Kidney epithelial cell (primary cell): ENCODE measurements around the gene PODXL2. TPM values are rescaled to one million over a fixed set of nuclear protein-coding genes. Genes with fewer than 3 reads are reported as not detected.

Experiments used
- DNase-seq: peaks from one replicate; pipeline ENCODE4 v3.0.0-alpha.2; 2010; ENCODE audit warnings: low read depth
- H3K27me3 ChIP-seq: 2 replicates; pipeline ENCODE4 v1.6.0; 2011; ENCODE audit warnings: low read length; ENCODE audit not compliant: control insufficient read depth, insufficient read depth
- H3K36me3 ChIP-seq: 2 replicates; pipeline ENCODE4 v1.5.1; 2011; ENCODE audit warnings: low read length; ENCODE audit not compliant: control insufficient read depth, insufficient read depth
- H3K4me3 ChIP-seq: 2 replicates; pipeline ENCODE4 v1.5.1; 2011; ENCODE audit warnings: low read depth, mild to moderate bottlenecking, control low read depth, low read length
- CTCF ChIP-seq: IDR thresholded peaks from 2 replicates; pipeline ENCODE4 v1.5.1; 2011; ENCODE audit warnings: mild to moderate bottlenecking, moderate library complexity, low read length, control low read depth, inconsistent platforms; ENCODE audit not compliant: insufficient read depth, poor library complexity, severe bottlenecking
- total RNA-seq: library from RNA; depleted of rRNA; stranded (reverse); fragments of >200 nt; gene quantifications from 2 replicates; pipeline ENCODE4 v1.2.3, GENCODE V29; 2015

Gene PODXL2
- total RNA-seq, 1 donor from 2014 or later: 69.5 TPM

- DNase-seq: no peak
- no peaks in the 10 kb centered on the region for H3K27me3 ChIP-seq
- peaks cover 1% of the 10 kb centered on the region for H3K36me3 ChIP-seq
- no peak for TF ChIP-seq CTCF
- no peak overlapping the region for H3K4me3 ChIP-seq
Observed at GRCh38 chr3:127587876-127588275, 41.1 kb upstream of the PODXL2 start.

- peak; percentile 80 for DNase-seq
- no peaks in the 10 kb centered on the region for H3K27me3 ChIP-seq
- H3K4me3 ChIP-seq: peak overlapping the region; percentile 84
- H3K36me3 ChIP-seq: peaks cover 1% of the 10 kb centered on the region
- no peak for TF ChIP-seq CTCF
Observed at GRCh38 chr3:127588806-127589577, 40.0 kb upstream of the PODXL2 start.

GRCh38 chr3:127589600-127590281 is 39.2 kb upstream of the PODXL2 start:
- no peak for DNase-seq
- H3K27me3 ChIP-seq: no peaks in the 10 kb centered on the region
- H3K4me3 ChIP-seq: peak overlapping the region; percentile 84
- TF ChIP-seq CTCF: no peak
- peaks cover 1% of the 10 kb centered on the region for H3K36me3 ChIP-seq

- H3K36me3 ChIP-seq: peaks cover 1% of the 10 kb centered on the region
- no peak for DNase-seq
Observed at GRCh38 chr3:127590282-127590592, 38.7 kb upstream of the PODXL2 start.

GRCh38 chr3:127590593-127591465 is 38.2 kb upstream of the PODXL2 start, which contains the start of gene TPRA1:
TPRA1 (minus strand) TSS chr3:127590733; CDS start chr3:127580146, 10,587 bp downstream.
- peak; percentile 92 for DNase-seq
- TF ChIP-seq CTCF: peak; percentile 17
- Histone ChIP-seq H3K4me3 (peak within 1 kb of the TSS; percentile 84), H3K36me3 (peaks cover 1% of the 10 kb centered on the region), H3K27me3 (no peaks in the 10 kb centered on the region)

More at GRCh38 chr3:127590282-127590592, 38.7 kb upstream of the PODXL2 start:
- TF ChIP-seq CTCF: no peak
- Histone ChIP-seq H3K4me3 (peak overlapping the region; percentile 84), H3K27me3 (no peaks in the 10 kb centered on the region)
